Measurements from ENCODE around the gene TMEM63B.
"Not testable (repeated sequence)": the region's sequence is repeated elsewhere in the genome, so short reads cannot be mapped to it uniquely, and the experiment has no call there.

TMEM63B gene

GRCh38 chr6:44142835-44143234 lies 15.5 kb downstream of the TMEM63B start:
- Histone ChIP-seq H3K27me3 (ENCODE audit: control insufficient read depth in 2 of 2, insufficient read depth in 2 of 2, low read length in 2 of 2) (no peaks in the 10 kb centered on the region), H3K36me3 (ENCODE audit: control insufficient read depth in 2 of 2, insufficient read depth in 2 of 2, low read length in 2 of 2) (peaks cover 49 to 60% of the 10 kb centered on the region in 2 donors), H3K27ac (ENCODE audit: low read depth in 2 of 2, low read length in 2 of 2) (no peak overlapping the region), H3K9ac (ENCODE audit: low read depth in 1 of 2, low read length in 2 of 2) (no peak overlapping the region), H3K4me3 (ENCODE audit: low read length in 2 of 2) (no peak overlapping the region), H3K4me1 (ENCODE audit: control insufficient read depth in 2 of 2, insufficient read depth in 2 of 2, low read length in 2 of 2) (no peaks in the 10 kb centered on the region), H3K9me3 (ENCODE audit: control insufficient read depth in 2 of 2, low read length in 2 of 2) (no peaks in the 10 kb centered on the region)

GRCh38 chr6:44143731-44144130 lies 16.4 kb downstream of the TMEM63B start:
- peaks cover 58 to 65% of the 10 kb centered on the region in 2 donors for H3K36me3 ChIP-seq (ENCODE audit: control insufficient read depth in 2 of 2, insufficient read depth in 2 of 2, low read length in 2 of 2)
- H3K4me3 ChIP-seq (ENCODE audit: low read length in 2 of 2), result no peak overlapping the region
- H3K27me3 ChIP-seq (ENCODE audit: control insufficient read depth in 2 of 2, insufficient read depth in 2 of 2, low read length in 2 of 2), result no peaks in the 10 kb centered on the region
- no peak overlapping the region for H3K9ac ChIP-seq (ENCODE audit: low read depth in 1 of 2, low read length in 2 of 2)
- H3K9me3 ChIP-seq (ENCODE audit: control insufficient read depth in 2 of 2, low read length in 2 of 2), result no peaks in the 10 kb centered on the region
- no peaks in the 10 kb centered on the region for H3K4me1 ChIP-seq (ENCODE audit: control insufficient read depth in 2 of 2, insufficient read depth in 2 of 2, low read length in 2 of 2)
- no peak overlapping the region for H3K27ac ChIP-seq (ENCODE audit: low read depth in 2 of 2, low read length in 2 of 2)

GRCh38 chr6:44144536-44144935 lies 17.2 kb downstream of the TMEM63B start:
- peaks cover 62 to 69% of the 10 kb centered on the region in 2 donors for H3K36me3 ChIP-seq (ENCODE audit: control insufficient read depth in 2 of 2, insufficient read depth in 2 of 2, low read length in 2 of 2)
- H3K9me3 ChIP-seq (ENCODE audit: control insufficient read depth in 2 of 2, low read length in 2 of 2); H3K4me3 ChIP-seq (ENCODE audit: low read length in 2 of 2); H3K27ac ChIP-seq (ENCODE audit: low read depth in 2 of 2, low read length in 2 of 2); H3K27me3 ChIP-seq (ENCODE audit: control insufficient read depth in 2 of 2, insufficient read depth in 2 of 2, low read length in 2 of 2); H3K9ac ChIP-seq (ENCODE audit: low read depth in 1 of 2, low read length in 2 of 2); H3K4me1 ChIP-seq (ENCODE audit: control insufficient read depth in 2 of 2, insufficient read depth in 2 of 2, low read length in 2 of 2): not testable (repeated sequence)

- Histone ChIP-seq H3K4me3 (ENCODE audit: low read length in 2 of 2) (no peak overlapping the region), H3K4me1 (ENCODE audit: control insufficient read depth in 2 of 2, insufficient read depth in 2 of 2, low read length in 2 of 2) (no peaks in the 10 kb centered on the region), H3K36me3 (ENCODE audit: control insufficient read depth in 2 of 2, insufficient read depth in 2 of 2, low read length in 2 of 2) (peaks cover 55 to 64% of the 10 kb centered on the region in 2 donors), H3K9me3 (ENCODE audit: control insufficient read depth in 2 of 2, low read length in 2 of 2) (no peaks in the 10 kb centered on the region), H3K27ac (ENCODE audit: low read depth in 2 of 2, low read length in 2 of 2) (no peak overlapping the region), H3K27me3 (ENCODE audit: control insufficient read depth in 2 of 2, insufficient read depth in 2 of 2, low read length in 2 of 2) (no peaks in the 10 kb centered on the region), H3K9ac (ENCODE audit: low read depth in 1 of 2, low read length in 2 of 2) (no peak overlapping the region)
Observed at GRCh38 chr6:44145839-44146238, 18.5 kb downstream of the TMEM63B start.

- no peak overlapping the region for H3K4me3 ChIP-seq (ENCODE audit: low read length in 2 of 2)
- H3K4me1 ChIP-seq (ENCODE audit: control insufficient read depth in 2 of 2, insufficient read depth in 2 of 2, low read length in 2 of 2), result peaks cover 2% of the 10 kb centered on the region in 2 donors
- H3K27ac ChIP-seq (ENCODE audit: low read depth in 2 of 2, low read length in 2 of 2), result no peak overlapping the region
- peaks cover 50 to 57% of the 10 kb centered on the region in 2 donors for H3K36me3 ChIP-seq (ENCODE audit: control insufficient read depth in 2 of 2, insufficient read depth in 2 of 2, low read length in 2 of 2)
- H3K27me3 ChIP-seq (ENCODE audit: control insufficient read depth in 2 of 2, insufficient read depth in 2 of 2, low read length in 2 of 2), result no peaks in the 10 kb centered on the region
- H3K9me3 ChIP-seq (ENCODE audit: control insufficient read depth in 2 of 2, low read length in 2 of 2), result no peaks in the 10 kb centered on the region
- no peak overlapping the region for H3K9ac ChIP-seq (ENCODE audit: low read depth in 1 of 2, low read length in 2 of 2)
Observed at GRCh38 chr6:44146685-44147084, 19.3 kb downstream of the TMEM63B start.

- peaks cover 3% of the 10 kb centered on the region in 2 donors for H3K4me1 ChIP-seq (ENCODE audit: control insufficient read depth in 2 of 2, insufficient read depth in 2 of 2, low read length in 2 of 2)
- H3K27me3 ChIP-seq (ENCODE audit: control insufficient read depth in 2 of 2, insufficient read depth in 2 of 2, low read length in 2 of 2), result no peaks in the 10 kb centered on the region
- no peak overlapping the region for H3K9ac ChIP-seq (ENCODE audit: low read depth in 1 of 2, low read length in 2 of 2)
- H3K4me3 ChIP-seq (ENCODE audit: low read length in 2 of 2), result no peak overlapping the region
- no peaks in the 10 kb centered on the region for H3K9me3 ChIP-seq (ENCODE audit: control insufficient read depth in 2 of 2, low read length in 2 of 2)
- no peak overlapping the region for H3K27ac ChIP-seq (ENCODE audit: low read depth in 2 of 2, low read length in 2 of 2)
- H3K36me3 ChIP-seq (ENCODE audit: control insufficient read depth in 2 of 2, insufficient read depth in 2 of 2, low read length in 2 of 2), result peaks cover 50 to 55% of the 10 kb centered on the region in 2 donors
Observed at GRCh38 chr6:44147256-44147655, 19.9 kb downstream of the TMEM63B start.

GRCh38 chr6:44148306-44148705 lies 21.0 kb downstream of the TMEM63B start:
- Histone ChIP-seq H3K4me1 (ENCODE audit: control insufficient read depth in 2 of 2, insufficient read depth in 2 of 2, low read length in 2 of 2) (peaks cover 3% of the 10 kb centered on the region in 2 donors), H3K36me3 (ENCODE audit: control insufficient read depth in 2 of 2, insufficient read depth in 2 of 2, low read length in 2 of 2) (peaks cover 47 to 58% of the 10 kb centered on the region in 2 donors), H3K9ac (ENCODE audit: low read depth in 1 of 2, low read length in 2 of 2) (no peak overlapping the region), H3K4me3 (ENCODE audit: low read length in 2 of 2) (no peak overlapping the region), H3K27me3 (ENCODE audit: control insufficient read depth in 2 of 2, insufficient read depth in 2 of 2, low read length in 2 of 2) (no peaks in the 10 kb centered on the region), H3K27ac (ENCODE audit: low read depth in 2 of 2, low read length in 2 of 2) (no peak overlapping the region), H3K9me3 (ENCODE audit: control insufficient read depth in 2 of 2, low read length in 2 of 2) (no peaks in the 10 kb centered on the region)

GRCh38 chr6:44149369-44150012 lies 22.1 kb downstream of the TMEM63B start:
- Histone ChIP-seq H3K4me3 (ENCODE audit: low read length in 2 of 2) (no peak overlapping the region), H3K9ac (ENCODE audit: low read depth in 1 of 2, low read length in 2 of 2) (no peak overlapping the region), H3K4me1 (ENCODE audit: control insufficient read depth in 2 of 2, insufficient read depth in 2 of 2, low read length in 2 of 2) (peaks cover 3% of the 10 kb centered on the region in 2 donors), H3K36me3 (ENCODE audit: control insufficient read depth in 2 of 2, insufficient read depth in 2 of 2, low read length in 2 of 2) (peaks cover 50 to 51% of the 10 kb centered on the region in 2 donors), H3K9me3 (ENCODE audit: control insufficient read depth in 2 of 2, low read length in 2 of 2) (no peaks in the 10 kb centered on the region), H3K27me3 (ENCODE audit: control insufficient read depth in 2 of 2, insufficient read depth in 2 of 2, low read length in 2 of 2) (no peaks in the 10 kb centered on the region), H3K27ac (ENCODE audit: low read depth in 2 of 2, low read length in 2 of 2) (no peak overlapping the region)

GRCh38 chr6:44150317-44150917 lies 23.1 kb downstream of the TMEM63B start:
- peaks cover 3% of the 10 kb centered on the region in 2 donors for H3K4me1 ChIP-seq (ENCODE audit: control insufficient read depth in 2 of 2, insufficient read depth in 2 of 2, low read length in 2 of 2)
- no peaks in the 10 kb centered on the region for H3K9me3 ChIP-seq (ENCODE audit: control insufficient read depth in 2 of 2, low read length in 2 of 2)
- no peak overlapping the region for H3K27ac ChIP-seq (ENCODE audit: low read depth in 2 of 2, low read length in 2 of 2)
- H3K4me3 ChIP-seq (ENCODE audit: low read length in 2 of 2), result no peak overlapping the region
- no peaks in the 10 kb centered on the region for H3K27me3 ChIP-seq (ENCODE audit: control insufficient read depth in 2 of 2, insufficient read depth in 2 of 2, low read length in 2 of 2)
- no peak overlapping the region for H3K9ac ChIP-seq (ENCODE audit: low read depth in 1 of 2, low read length in 2 of 2)
- peaks cover 50% of the 10 kb centered on the region in 2 donors for H3K36me3 ChIP-seq (ENCODE audit: control insufficient read depth in 2 of 2, insufficient read depth in 2 of 2, low read length in 2 of 2)

- peak overlapping the region in 1 of 2 donors; percentile 24 for H3K9ac ChIP-seq (ENCODE audit: low read depth in 1 of 2, low read length in 2 of 2)
Observed at GRCh38 chr6:44151348-44152108, 24.2 kb downstream of the TMEM63B start.

More at GRCh38 chr6:44151348-44152108, 24.2 kb downstream of the TMEM63B start:
- H3K9me3 ChIP-seq (ENCODE audit: control insufficient read depth in 2 of 2, low read length in 2 of 2), result no peaks in the 10 kb centered on the region
- H3K4me1 ChIP-seq (ENCODE audit: control insufficient read depth in 2 of 2, insufficient read depth in 2 of 2, low read length in 2 of 2), result peaks cover 3 to 12% of the 10 kb centered on the region in 2 donors
- no peak overlapping the region for H3K4me3 ChIP-seq (ENCODE audit: low read length in 2 of 2)
- H3K27me3 ChIP-seq (ENCODE audit: control insufficient read depth in 2 of 2, insufficient read depth in 2 of 2, low read length in 2 of 2), result no peaks in the 10 kb centered on the region
- peaks cover 42 to 44% of the 10 kb centered on the region in 2 donors for H3K36me3 ChIP-seq (ENCODE audit: control insufficient read depth in 2 of 2, insufficient read depth in 2 of 2, low read length in 2 of 2)
- no peak overlapping the region for H3K27ac ChIP-seq (ENCODE audit: low read depth in 2 of 2, low read length in 2 of 2)
